GM23338 (cell line): ENCODE results near the gene ZCCHC2. TPM values are rescaled to one million over a fixed set of nuclear protein-coding genes. Genes with fewer than 3 reads are reported as not detected.

Experiments used
- ATAC-seq: fragments of 200-7000 bp; cut with Tn5 transposase; 3 replicates; pipeline ENCODE4 v1.9.1; 2020
- DNase-seq: peaks from one replicate; pipeline ENCODE4 v3.0.0-alpha.2; 2015; ENCODE audit warnings: low spot score
- H2AFZ ChIP-seq: fragments of 200-600 bp; sonication (generic); 2 replicates; pipeline ENCODE4 v1.8.0; 2016; ENCODE audit warnings: antibody characterized with exemption, mild to moderate bottlenecking, moderate library complexity
- H3F3A ChIP-seq: fragments of 200-600 bp; sonication (generic); replicated peaks from 2 replicates; pipeline ENCODE4 v1.8.0; 2017; ENCODE audit warnings: antibody characterized with exemption, mixed run types, low read depth
- H3K27ac ChIP-seq: fragments of 200-600 bp; sonication (generic); 2 replicates; pipeline ENCODE4 v1.6.1; 2016; ENCODE audit warnings: low read depth
- H3K27me3 ChIP-seq: fragments of 200-600 bp; sonication (generic); 2 replicates; pipeline ENCODE4 v1.8.0; 2016; ENCODE audit warnings: mild to moderate bottlenecking, mixed run types, moderate library complexity; ENCODE audit not compliant: insufficient read depth
- H3K36me3 ChIP-seq: fragments of 200-600 bp; sonication (generic); 2 replicates; pipeline ENCODE4 v1.8.0; 2016; ENCODE audit warnings: mild to moderate bottlenecking; ENCODE audit not compliant: insufficient read depth
- H3K4me1 ChIP-seq: fragments of 200-600 bp; sonication (generic); 2 replicates; pipeline ENCODE4 v1.8.0; 2016; ENCODE audit warnings: mild to moderate bottlenecking, moderate library complexity; ENCODE audit not compliant: insufficient read depth
- H3K4me2 ChIP-seq: fragments of 200-600 bp; sonication (generic); 2 replicates; pipeline ENCODE4 v1.7.1; 2017; ENCODE audit warnings: mixed run types
- H3K4me3 ChIP-seq: fragments of 200-600 bp; sonication (generic); 2 replicates; pipeline ENCODE4 v1.6.1; 2016; ENCODE audit warnings: mixed run types
- H3K79me2 ChIP-seq: fragments of 200-600 bp; sonication (generic); replicated peaks from 2 replicates; pipeline ENCODE4 v1.8.0; 2017; ENCODE audit warnings: mild to moderate bottlenecking; ENCODE audit not compliant: insufficient read depth
- H3K9me2 ChIP-seq: fragments of 200-600 bp; sonication (generic); 2 replicates; pipeline ENCODE4 v1.8.0; 2017; ENCODE audit not compliant: insufficient read depth
- H4K20me1 ChIP-seq: fragments of 200-600 bp; sonication (generic); replicated peaks from 2 replicates; pipeline ENCODE4 v1.8.0; 2017; ENCODE audit warnings: mild to moderate bottlenecking; ENCODE audit not compliant: insufficient read depth
- H3K27ac Mint-ChIP-seq: 2 replicates; pipeline ENCODE4 v1.8.0; 2020; ENCODE audit warnings: inconsistent platforms, mild to moderate bottlenecking, moderate library complexity, mixed read lengths
- H3K27me3 Mint-ChIP-seq: 3 replicates; pipeline ENCODE4 v1.8.0; 2022; ENCODE audit warnings: low read depth, mild to moderate bottlenecking, moderate library complexity, mixed read lengths, inconsistent platforms; ENCODE audit not compliant: insufficient read depth, poor library complexity
- H3K36me3 Mint-ChIP-seq: 3 replicates; pipeline ENCODE4 v1.8.0; 2021; ENCODE audit warnings: low read depth, mild to moderate bottlenecking, inconsistent platforms, moderate library complexity, mixed read lengths
- H3K4me1 Mint-ChIP-seq: 3 replicates; pipeline ENCODE4 v1.8.0; 2020; ENCODE audit warnings: mild to moderate bottlenecking, inconsistent platforms, mixed read lengths
- H3K4me3 Mint-ChIP-seq: 3 replicates; pipeline ENCODE4 v1.8.0; 2021; ENCODE audit warnings: moderate library complexity, mild to moderate bottlenecking, inconsistent platforms, mixed read lengths
- H3K9me3 Mint-ChIP-seq: 3 replicates; pipeline ENCODE4 v1.8.0; 2020; ENCODE audit warnings: moderate library complexity, mild to moderate bottlenecking, inconsistent platforms, mixed read lengths
- CREB1 ChIP-seq: fragments of 250-450 bp; sonication (Bioruptor Pico); IDR thresholded peaks from 2 replicates; pipeline ENCODE4 v1.5.0; 2020; ENCODE audit warnings: low read depth, mild to moderate bottlenecking, moderate library complexity
- EZH2 ChIP-seq: fragments of 200-600 bp; sonication (generic); IDR thresholded peaks from one replicate; pipeline ENCODE4 v1.8.0; 2017; ENCODE audit warnings: antibody characterized with exemption, mild to moderate bottlenecking, low read depth; ENCODE audit not compliant: unreplicated experiment
- EZH2phosphoT487 ChIP-seq: fragments of 200-600 bp; sonication (generic); IDR thresholded peaks from one replicate; pipeline ENCODE4 v1.8.1; 2018; ENCODE audit warnings: antibody characterized with exemption; ENCODE audit not compliant: unreplicated experiment
- JUNB ChIP-seq: IDR thresholded peaks from one replicate; pipeline ENCODE4 v1.6.1; 2016; ENCODE audit warnings: antibody characterized with exemption; ENCODE audit not compliant: unreplicated experiment
- NANOG ChIP-seq: IDR thresholded peaks from 2 replicates; pipeline ENCODE4 v1.6.1; 2016; ENCODE audit warnings: antibody characterized with exemption, borderline replicate concordance
- POLR2AphosphoS5 ChIP-seq: IDR thresholded peaks from 2 replicates; pipeline ENCODE4 v1.6.1; 2016; ENCODE audit warnings: antibody characterized with exemption, low read depth
- ZNF114 ChIP-seq: fragments of 250-450 bp; sonication (Bioruptor Pico); IDR thresholded peaks from 2 replicates; pipeline ENCODE4 v1.5.0; 2020; ENCODE audit warnings: mild to moderate bottlenecking, moderate library complexity
- polyA plus RNA-seq: library from polyadenylated mRNA; unstranded; fragments of >200 nt; fragmentation: Nextera tagmentation; extraction: Ambion mirVana; gene quantifications from 2 replicates; pipeline ENCODE4 v1.2.1, GENCODE V29; 2016
- total RNA-seq: library from RNA; depleted of rRNA; stranded (reverse); fragments of >200 nt; shearing (Covaris generic); gene quantifications from 2 replicates; pipeline ENCODE4 v1.2.3, GENCODE V29; 2014
- TF ChIP-seq, protein P1 (sequence below): IDR thresholded peaks from one replicate; pipeline ENCODE4 v1.6.1; 2018; ENCODE audit warnings: antibody characterized with exemption; ENCODE audit not compliant: unreplicated experiment
- TF ChIP-seq, protein P2 (sequence below), 2 experiments: fragments of 200-600 bp in 1 of 2; sonication (generic) in 1 of 2; conservative IDR thresholded peaks; 2 replicates each; pipeline versions ENCODE4 v1.5.1 to v1.6.1; 2016 to 2017; ENCODE audit warnings: antibody characterized with exemption in 2 of 2, low read depth in 2 of 2, mild to moderate bottlenecking in 2 of 2, moderate library complexity in 1 of 2
- TF ChIP-seq, protein P3 (sequence below): IDR thresholded peaks from 2 replicates; pipeline ENCODE4 v1.6.1; 2016; ENCODE audit warnings: antibody characterized with exemption

Gene ZCCHC2
- total and polyA plus RNA-seq, 2 experiments from 2014 or later, result 5.4 to 15.4 TPM

DNA sequence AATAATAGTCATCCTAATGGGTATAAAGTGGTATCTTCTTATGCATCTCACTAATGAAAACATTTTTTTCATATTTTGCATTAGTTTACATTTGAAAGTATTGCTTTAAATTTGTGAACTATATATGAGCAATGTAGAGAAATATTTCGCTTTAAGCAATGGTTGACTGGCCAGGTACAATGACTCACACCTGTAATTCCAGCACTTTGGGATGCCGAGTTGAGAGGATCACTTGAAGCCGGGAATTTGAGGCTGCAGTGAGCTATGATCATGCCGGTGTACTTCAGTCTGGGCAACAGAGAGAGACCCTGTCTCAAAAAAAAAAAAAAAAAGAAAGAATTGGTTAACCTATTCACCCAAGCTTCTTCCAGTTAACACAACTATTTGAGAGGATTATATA is 15.1 kb downstream of the ZCCHC2 start:
- no peaks in the 10 kb centered on the region for H3K4me1 ChIP-seq
- Mint-ChIP-seq H3K27me3 (no peaks in the 10 kb centered on the region), H3K27ac (no peak overlapping the region), H3K4me3 (no peak overlapping the region), H3K9me3 (no peaks in the 10 kb centered on the region), H3K4me1 (no peaks in the 10 kb centered on the region), H3K36me3 (peaks cover 2% of the 10 kb centered on the region; the same call in 2 of the 3 replicates)
- no peaks in the 10 kb centered on the region for H4K20me1 ChIP-seq
- H3K79me2 ChIP-seq, result peaks cover 24% of the 10 kb centered on the region
- no peaks in the 10 kb centered on the region for H3F3A ChIP-seq
- no peak overlapping the region for H3K4me3 ChIP-seq
- no peaks in the 10 kb centered on the region for H3K9me2 ChIP-seq
- H3K36me3 ChIP-seq, result no peaks in the 10 kb centered on the region
- TF ChIP-seq, protein P1, sequence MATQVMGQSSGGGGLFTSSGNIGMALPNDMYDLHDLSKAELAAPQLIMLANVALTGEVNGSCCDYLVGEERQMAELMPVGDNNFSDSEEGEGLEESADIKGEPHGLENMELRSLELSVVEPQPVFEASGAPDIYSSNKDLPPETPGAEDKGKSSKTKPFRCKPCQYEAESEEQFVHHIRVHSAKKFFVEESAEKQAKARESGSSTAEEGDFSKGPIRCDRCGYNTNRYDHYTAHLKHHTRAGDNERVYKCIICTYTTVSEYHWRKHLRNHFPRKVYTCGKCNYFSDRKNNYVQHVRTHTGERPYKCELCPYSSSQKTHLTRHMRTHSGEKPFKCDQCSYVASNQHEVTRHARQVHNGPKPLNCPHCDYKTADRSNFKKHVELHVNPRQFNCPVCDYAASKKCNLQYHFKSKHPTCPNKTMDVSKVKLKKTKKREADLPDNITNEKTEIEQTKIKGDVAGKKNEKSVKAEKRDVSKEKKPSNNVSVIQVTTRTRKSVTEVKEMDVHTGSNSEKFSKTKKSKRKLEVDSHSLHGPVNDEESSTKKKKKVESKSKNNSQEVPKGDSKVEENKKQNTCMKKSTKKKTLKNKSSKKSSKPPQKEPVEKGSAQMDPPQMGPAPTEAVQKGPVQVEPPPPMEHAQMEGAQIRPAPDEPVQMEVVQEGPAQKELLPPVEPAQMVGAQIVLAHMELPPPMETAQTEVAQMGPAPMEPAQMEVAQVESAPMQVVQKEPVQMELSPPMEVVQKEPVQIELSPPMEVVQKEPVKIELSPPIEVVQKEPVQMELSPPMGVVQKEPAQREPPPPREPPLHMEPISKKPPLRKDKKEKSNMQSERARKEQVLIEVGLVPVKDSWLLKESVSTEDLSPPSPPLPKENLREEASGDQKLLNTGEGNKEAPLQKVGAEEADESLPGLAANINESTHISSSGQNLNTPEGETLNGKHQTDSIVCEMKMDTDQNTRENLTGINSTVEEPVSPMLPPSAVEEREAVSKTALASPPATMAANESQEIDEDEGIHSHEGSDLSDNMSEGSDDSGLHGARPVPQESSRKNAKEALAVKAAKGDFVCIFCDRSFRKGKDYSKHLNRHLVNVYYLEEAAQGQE, result no peak
- TF ChIP-seq POLR2AphosphoS5 (no peak), NANOG (no peak), ZNF114 (no peak), CREB1 (CRISPR knock-in tag) (no peak), EZH2phosphoT487 (no peak), EZH2 (no peak)
- ATAC-seq (no peak), DNase-seq (no peak)
- H3K27ac ChIP-seq, result no peak overlapping the region
- H3K27me3 ChIP-seq, result no peaks in the 10 kb centered on the region
- no peak overlapping the region for H3K4me2 ChIP-seq
- no peak overlapping the region for H2AFZ ChIP-seq

DNA sequence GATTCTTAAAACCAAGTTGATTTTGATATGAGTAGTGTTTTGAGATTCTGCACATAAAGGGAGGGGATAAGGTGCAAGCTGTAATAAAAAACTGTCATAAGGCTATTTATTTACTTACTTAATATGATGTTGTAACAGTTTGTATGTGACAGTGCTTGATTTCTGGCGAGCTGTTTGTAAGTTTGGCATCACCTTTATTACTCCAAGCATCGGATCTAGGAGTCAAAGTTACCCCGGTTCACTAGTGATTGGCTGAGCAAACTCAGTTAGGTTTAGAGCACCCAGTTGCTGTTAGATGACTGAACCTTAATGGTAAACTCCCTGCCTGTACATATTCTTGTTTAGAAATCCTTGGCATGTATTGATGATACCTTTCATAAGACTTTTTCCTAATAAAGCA is 16.1 kb downstream of the ZCCHC2 start:
- DNase-seq (no peak), ATAC-seq (no peak)
- H3K27ac Mint-ChIP-seq, result no peak overlapping the region
- Histone ChIP-seq H3K4me1 (no peaks in the 10 kb centered on the region), H3K4me3 (no peak overlapping the region), H3K4me2 (no peak overlapping the region), H4K20me1 (no peaks in the 10 kb centered on the region), H3F3A (no peaks in the 10 kb centered on the region), H3K27me3 (no peaks in the 10 kb centered on the region), H2AFZ (no peak overlapping the region), H3K27ac (no peak overlapping the region), H3K9me2 (no peaks in the 10 kb centered on the region), H3K79me2 (peaks cover 22% of the 10 kb centered on the region), H3K36me3 (no peaks in the 10 kb centered on the region)
- H3K36me3 Mint-ChIP-seq, result peaks cover 10% of the 10 kb centered on the region
- H3K9me3 Mint-ChIP-seq, result no peaks in the 10 kb centered on the region
- no peaks in the 10 kb centered on the region for H3K4me1 Mint-ChIP-seq
- no peak overlapping the region for H3K4me3 Mint-ChIP-seq
- no peaks in the 10 kb centered on the region for H3K27me3 Mint-ChIP-seq
- TF ChIP-seq POLR2AphosphoS5 (no peak), ZNF114 (no peak), JUNB (no peak)
- TF ChIP-seq, protein P2, sequence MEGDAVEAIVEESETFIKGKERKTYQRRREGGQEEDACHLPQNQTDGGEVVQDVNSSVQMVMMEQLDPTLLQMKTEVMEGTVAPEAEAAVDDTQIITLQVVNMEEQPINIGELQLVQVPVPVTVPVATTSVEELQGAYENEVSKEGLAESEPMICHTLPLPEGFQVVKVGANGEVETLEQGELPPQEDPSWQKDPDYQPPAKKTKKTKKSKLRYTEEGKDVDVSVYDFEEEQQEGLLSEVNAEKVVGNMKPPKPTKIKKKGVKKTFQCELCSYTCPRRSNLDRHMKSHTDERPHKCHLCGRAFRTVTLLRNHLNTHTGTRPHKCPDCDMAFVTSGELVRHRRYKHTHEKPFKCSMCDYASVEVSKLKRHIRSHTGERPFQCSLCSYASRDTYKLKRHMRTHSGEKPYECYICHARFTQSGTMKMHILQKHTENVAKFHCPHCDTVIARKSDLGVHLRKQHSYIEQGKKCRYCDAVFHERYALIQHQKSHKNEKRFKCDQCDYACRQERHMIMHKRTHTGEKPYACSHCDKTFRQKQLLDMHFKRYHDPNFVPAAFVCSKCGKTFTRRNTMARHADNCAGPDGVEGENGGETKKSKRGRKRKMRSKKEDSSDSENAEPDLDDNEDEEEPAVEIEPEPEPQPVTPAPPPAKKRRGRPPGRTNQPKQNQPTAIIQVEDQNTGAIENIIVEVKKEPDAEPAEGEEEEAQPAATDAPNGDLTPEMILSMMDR (conservative IDR thresholded peaks at IDR 0.05; ENCODE audit: low read depth in 2 of 2), result no peak
- TF ChIP-seq, protein P3, sequence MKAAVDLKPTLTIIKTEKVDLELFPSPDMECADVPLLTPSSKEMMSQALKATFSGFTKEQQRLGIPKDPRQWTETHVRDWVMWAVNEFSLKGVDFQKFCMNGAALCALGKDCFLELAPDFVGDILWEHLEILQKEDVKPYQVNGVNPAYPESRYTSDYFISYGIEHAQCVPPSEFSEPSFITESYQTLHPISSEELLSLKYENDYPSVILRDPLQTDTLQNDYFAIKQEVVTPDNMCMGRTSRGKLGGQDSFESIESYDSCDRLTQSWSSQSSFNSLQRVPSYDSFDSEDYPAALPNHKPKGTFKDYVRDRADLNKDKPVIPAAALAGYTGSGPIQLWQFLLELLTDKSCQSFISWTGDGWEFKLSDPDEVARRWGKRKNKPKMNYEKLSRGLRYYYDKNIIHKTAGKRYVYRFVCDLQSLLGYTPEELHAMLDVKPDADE, result no peak
